Retinal pigment epithelial cell (primary cell): ENCODE data around the gene SPHK2.
"Not testable (repeated sequence)": the region's sequence is repeated elsewhere in the genome, so short reads cannot be mapped to it uniquely, and the experiment has no call there.

ENCODE experiments used
- DNase-seq: peaks from one replicate; pipeline ENCODE4 v3.0.0-alpha.2; 2010; ENCODE audit warnings: low read depth
- H3K4me3 ChIP-seq: 2 replicates; pipeline ENCODE4 v1.5.1; 2011; ENCODE audit warnings: mild to moderate bottlenecking, low read length, control low read depth, moderate library complexity
- TF ChIP-seq, protein P1 (sequence below): conservative IDR thresholded peaks from 2 replicates; pipeline ENCODE4 v1.5.1; 2011; ENCODE audit warnings: low read depth, low read length, control low read depth, inconsistent platforms

The SPHK2 gene, protein sequence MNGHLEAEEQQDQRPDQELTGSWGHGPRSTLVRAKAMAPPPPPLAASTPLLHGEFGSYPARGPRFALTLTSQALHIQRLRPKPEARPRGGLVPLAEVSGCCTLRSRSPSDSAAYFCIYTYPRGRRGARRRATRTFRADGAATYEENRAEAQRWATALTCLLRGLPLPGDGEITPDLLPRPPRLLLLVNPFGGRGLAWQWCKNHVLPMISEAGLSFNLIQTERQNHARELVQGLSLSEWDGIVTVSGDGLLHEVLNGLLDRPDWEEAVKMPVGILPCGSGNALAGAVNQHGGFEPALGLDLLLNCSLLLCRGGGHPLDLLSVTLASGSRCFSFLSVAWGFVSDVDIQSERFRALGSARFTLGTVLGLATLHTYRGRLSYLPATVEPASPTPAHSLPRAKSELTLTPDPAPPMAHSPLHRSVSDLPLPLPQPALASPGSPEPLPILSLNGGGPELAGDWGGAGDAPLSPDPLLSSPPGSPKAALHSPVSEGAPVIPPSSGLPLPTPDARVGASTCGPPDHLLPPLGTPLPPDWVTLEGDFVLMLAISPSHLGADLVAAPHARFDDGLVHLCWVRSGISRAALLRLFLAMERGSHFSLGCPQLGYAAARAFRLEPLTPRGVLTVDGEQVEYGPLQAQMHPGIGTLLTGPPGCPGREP

DNA sequence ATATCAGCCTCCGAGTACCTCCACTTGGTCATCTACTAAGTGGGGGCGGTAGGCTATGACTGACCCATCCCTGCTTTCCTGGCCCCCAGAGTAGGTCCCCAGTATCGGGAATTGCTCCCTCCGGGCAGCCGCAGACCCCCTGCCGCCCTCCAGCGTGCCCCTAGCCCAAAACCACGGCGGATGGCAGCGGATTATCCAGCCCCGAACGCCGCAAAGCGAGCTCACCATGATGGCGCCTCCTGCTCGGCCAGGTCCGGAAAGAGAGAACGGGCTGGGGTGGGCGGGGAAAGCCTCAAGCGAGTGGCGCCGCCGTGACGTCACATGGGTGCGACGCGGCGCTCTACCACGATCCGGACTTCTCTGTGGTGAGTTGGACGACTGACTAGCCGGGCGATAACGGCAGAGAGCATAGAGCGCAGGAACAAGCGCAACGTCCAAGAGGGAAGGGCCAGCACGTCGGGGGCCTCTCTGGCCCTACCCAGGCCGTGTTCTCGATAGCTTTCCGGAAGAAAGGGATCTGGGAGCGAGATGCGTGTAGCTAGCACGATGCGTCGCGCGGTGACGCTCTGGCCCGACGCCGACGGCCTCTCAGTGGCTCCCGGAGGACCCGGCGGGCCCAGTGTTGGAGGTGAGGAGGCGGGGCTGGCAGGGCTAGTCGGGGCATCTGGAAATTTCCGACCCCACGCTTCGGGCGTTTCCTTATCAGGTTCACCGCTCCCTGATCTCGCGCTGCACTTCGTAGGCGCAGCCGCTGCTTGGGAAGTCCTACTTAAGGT, at the start of gene SPHK2, which contains the start of gene RPL18:
TSS of gene SPHK2 (plus strand) at position 591 of the 776 bp plus-strand sequence. CDS start 1,009 bp downstream, outside the sequence.
TSS of gene RPL18 (minus strand) at position 263 of the 776 bp plus-strand sequence. CDS start at position 228, 35 bp downstream.
- peak; percentile 99 for DNase-seq
- TF ChIP-seq, protein P1, sequence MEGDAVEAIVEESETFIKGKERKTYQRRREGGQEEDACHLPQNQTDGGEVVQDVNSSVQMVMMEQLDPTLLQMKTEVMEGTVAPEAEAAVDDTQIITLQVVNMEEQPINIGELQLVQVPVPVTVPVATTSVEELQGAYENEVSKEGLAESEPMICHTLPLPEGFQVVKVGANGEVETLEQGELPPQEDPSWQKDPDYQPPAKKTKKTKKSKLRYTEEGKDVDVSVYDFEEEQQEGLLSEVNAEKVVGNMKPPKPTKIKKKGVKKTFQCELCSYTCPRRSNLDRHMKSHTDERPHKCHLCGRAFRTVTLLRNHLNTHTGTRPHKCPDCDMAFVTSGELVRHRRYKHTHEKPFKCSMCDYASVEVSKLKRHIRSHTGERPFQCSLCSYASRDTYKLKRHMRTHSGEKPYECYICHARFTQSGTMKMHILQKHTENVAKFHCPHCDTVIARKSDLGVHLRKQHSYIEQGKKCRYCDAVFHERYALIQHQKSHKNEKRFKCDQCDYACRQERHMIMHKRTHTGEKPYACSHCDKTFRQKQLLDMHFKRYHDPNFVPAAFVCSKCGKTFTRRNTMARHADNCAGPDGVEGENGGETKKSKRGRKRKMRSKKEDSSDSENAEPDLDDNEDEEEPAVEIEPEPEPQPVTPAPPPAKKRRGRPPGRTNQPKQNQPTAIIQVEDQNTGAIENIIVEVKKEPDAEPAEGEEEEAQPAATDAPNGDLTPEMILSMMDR = no peak
- peak within 1 kb of the TSS; percentile 100 for H3K4me3 ChIP-seq

DNA sequence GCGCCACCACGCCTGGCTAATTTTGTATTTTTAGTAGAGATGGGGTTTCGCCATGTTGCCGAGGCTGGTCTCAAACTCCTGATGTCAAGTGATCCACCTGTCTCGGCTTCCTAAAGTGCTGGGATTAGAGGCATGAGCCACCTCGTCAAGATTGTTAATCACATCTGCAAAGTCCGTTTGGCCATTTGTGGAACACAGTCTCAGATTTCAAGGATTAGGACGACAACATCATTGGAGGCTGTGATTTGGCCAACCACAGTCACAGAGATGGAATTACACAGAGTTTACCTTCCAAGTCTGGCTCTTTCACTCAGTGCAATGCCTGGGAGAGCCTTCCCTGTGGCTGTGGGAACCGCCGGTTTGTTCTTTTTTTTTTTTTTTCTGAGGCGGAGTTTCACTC, 49.5 kb upstream of the SPHK2 start:
- no peak overlapping the region for H3K4me3 ChIP-seq
- peak; percentile 84 for DNase-seq
- TF ChIP-seq, protein P1 = no peak

DNA sequence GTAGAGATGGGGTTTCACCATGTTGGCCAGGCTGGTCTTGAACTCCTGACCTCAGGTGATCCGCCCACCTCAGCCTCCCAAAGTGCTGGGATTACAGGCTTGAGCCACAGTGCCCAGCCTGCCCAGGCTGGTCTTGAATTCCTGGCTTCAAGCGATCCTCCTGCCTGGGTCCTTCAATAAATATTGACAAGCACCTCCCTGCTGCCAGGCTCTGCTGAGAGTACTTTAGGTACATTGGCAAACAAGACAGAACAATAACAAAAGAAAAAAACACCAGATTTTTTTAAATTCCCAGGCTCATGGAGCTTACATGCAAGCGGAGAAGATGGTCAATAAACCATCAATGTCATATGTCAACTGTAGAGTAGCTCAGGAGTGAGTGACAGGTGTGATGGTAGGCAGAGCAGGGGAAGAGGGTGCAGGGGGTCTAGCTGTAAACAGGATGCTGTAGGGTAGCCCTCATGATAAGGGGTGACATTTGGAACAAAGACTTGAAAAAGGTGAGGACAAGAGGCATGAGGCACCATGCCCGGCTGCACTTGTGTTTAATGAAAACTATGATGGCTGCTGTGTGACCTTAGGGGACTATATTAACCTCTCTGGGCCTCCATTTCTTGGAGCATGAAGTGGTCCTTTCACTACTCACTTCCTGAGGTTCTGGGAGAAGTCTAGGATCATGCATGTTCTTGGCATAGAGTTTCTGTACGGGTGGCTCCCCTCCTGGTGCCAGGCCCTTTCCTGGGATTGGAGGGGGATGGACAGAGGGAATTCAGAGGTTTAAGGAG, 47.7 kb upstream of the SPHK2 start:
- no peak overlapping the region for H3K4me3 ChIP-seq
- TF ChIP-seq, protein P1 = no peak
- no peak for DNase-seq

DNA sequence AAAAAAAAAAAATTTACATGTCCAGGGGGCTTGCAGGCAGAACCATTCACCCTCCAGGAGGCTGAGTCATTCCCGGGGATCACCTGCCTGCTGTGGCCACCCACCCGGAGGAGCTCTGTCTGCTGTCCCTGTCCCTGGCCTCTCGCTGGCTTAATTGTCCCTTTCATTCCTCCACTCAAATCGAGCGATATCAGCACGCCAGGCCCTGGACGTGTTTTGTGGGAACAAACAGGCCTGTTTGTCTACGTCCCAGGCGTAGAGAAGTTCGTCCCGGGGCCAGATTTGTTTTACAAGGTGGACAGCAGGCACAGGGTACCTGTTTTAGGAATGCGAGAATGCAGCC, 46.2 kb upstream of the SPHK2 start:
- H3K4me3 ChIP-seq = no peak overlapping the region
- DNase-seq = no peak
- TF ChIP-seq, protein P1 = no peak

DNA sequence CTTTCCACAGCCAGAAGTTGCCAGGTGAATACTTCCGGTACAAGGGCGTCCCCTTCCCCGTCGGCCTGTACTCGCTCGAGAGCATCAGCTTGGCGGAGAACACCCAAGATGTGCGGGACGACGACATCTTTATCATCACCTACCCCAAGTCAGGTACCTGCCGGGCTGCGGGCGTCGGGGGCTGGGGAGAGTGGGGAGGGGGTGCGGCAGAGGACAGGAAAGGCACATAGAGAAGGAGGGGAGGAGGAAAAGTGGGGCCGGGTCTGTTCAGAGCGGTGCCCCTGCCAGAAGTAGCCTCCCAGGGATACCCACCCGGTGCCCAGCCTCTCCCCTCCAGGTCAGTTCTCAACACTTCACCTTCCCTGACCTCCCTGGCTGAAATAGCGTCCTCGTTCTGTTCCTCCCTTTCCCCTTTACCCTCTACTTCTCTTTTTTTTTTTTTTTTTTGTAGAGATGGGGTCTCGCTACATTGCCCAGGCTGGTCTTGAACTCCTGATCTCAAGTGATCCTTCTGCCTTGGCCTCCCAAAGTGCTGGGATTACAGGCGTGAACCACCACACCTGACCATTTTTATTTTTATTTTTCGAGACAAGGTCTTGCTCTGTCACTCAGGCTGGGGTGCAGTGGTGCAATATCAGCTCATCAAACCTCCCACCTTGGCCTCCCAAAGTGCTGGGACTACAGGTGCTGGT, 43.2 kb upstream of the SPHK2 start:
- H3K4me3 ChIP-seq = no peak overlapping the region
- TF ChIP-seq, protein P1 = no peak
- DNase-seq = no peak

DNA sequence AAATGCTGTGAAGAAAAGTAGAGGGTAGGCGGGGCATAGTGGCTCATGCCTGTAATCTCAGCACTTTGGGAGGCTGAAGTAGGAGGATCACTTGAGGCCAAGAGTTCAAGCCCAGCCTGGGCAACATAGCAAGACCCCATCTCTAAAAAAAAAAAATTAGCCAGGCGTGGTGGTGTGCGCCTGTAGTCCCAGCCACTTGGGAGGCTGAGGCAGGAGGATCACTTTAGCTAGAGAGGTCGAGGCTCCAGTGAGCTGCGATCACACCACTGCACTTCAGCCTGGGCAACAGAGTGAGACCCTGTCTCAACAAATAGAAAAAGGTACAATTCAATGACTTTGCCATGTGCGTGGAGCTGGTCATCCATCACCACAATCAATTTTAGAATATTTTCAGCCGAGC, 41.4 kb upstream of the SPHK2 start:
- DNase-seq, H3K4me3 ChIP-seq: not testable (repeated sequence)
